GM18520 (cell line): Measurements from ENCODE around the gene SNTG2.

ENCODE experiments used
- ATAC-seq: cut with Tn5 transposase; IDR thresholded peaks from one replicate; pipeline ENCODE4 v1.9.1; 2021; ENCODE audit not compliant: unreplicated experiment

Gene SNTG2

DNA sequence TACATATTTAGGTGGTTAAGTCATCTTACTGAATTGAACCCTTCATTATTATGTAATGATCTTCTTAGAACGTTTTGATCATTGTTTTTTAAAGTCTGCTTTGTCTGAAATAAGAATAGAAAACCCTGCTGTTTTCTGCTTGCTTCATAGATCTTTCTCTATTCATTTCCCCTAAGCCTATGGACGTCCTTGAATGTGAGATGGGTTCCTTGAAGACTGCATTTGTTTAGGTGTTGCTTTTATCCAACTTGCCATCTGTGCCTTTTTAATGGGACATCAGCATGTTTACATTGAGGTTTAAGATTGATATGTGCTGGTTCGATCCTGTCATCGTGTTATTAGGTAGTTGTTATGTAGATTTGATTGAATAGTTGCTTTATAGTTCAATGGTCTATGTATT is 95.4 kb downstream of the SNTG2 start:
- no peak for ATAC-seq

DNA sequence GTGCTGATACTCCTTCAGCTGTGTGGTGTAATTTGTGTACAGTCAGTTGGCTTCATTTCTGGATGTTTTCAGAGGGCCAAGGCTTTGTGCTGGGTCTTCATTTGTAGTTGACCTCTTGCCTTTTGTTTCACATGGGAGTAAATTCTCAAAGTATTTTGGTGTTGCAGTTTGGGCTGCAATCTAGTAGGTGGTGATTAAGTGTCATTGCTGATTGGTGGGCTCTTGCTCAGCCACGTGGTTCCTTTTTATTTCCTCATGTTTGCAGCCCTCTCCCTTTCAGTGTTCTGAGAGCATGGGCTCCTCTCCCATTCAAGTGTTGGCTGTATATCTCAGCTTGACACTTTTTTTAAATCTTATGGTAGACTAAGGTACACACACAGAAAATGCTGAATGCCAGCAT is 96.8 kb downstream of the SNTG2 start:
- no peak for ATAC-seq

DNA sequence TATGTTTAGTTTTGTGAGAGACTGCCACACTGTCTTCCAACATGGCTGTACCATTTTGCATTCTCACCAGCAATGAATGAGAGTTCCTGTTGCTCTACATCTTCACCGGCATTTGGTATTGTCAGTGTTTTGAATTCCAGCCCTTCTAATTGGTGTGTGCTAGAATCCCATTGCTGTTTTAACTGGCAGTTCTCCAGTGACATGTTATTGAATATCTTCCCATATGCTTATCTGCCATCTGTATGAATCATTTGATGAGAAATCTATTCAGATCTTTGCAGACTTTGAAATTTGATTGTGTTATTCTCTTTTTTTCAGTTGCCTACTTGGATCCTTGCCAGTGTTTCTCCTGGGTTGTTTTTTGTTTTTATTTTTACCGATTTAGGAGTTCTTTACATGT is 99.0 kb downstream of the SNTG2 start:
- no peak for ATAC-seq

DNA sequence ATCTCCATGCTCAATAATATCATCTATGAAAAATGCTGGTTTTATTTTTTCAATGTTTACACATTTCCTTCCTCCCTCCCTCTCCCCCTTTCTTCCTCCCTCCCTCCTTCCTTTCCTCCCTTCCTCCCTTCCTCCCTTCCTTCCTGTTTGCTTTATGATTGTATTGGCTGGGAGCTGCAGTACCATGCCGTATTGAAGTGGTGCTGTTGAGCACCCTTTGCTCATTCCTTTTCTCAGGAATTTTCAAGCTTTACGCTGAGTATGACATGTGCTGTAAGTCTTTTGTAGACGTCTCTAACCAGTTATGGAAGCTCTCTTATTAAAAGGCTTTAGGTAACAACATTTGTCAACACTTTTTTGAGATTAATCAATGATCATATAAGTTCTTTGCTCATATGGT is 100.4 kb downstream of the SNTG2 start:
- ATAC-seq: no peak

DNA sequence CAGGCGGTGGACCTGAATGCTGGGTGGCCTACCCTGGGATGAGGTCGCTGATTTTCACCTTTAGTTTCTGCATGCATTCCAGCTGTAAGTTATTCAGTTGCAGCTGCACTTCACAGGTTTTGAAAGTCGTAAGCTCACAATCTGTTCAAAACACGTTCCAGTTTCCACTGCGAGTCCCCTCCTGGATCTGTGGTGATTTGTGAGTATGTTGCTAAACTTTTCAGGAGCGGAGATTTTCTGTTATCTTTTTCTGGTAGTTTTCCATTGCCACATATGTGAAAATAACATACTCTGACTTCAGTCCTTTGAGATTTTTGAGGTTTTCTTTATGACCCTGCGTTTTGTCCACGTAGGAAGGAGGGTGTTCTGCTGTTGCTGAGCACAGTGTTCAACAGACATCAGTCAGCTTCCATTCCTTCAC is 102.1 kb downstream of the SNTG2 start:
- no peak for ATAC-seq

DNA sequence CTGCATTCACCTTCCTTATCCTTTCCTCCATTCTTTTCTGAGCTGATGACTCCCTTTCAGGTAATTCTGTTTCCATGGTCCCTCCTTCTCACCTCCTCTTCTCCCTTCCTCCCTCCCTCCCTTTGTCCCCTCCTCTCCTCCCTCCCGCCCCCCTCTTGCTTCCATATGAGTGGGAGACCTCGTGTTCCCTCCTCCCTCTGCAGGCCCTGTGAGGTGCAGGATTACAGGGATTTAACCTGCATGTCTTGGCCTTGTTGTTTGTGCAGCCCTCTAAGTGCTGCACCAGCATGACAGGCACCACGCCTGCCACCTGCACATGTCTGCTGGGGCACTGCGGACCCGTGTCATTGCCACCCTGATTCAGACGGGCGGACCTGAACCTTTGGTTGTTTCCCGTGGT is 103.1 kb downstream of the SNTG2 start:
- no peak for ATAC-seq

DNA sequence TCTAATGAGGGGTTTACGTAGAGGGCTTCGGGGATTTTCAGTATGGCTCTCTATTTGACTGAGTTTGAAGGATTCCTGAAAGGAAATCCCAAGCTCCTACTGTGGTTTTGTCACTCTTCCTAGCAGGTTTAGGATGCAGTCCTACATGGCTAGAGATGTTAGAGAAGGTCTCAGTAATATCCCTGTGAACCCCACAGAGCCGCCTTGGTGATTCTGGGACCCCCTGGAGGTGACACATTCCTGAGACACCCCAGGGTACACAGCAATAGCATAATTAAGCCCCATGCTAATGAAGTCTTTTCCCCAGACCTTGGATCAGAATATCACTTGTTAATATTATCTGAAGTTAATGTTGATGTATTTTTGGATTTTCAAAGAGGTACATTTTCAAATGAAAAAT is 103.8 kb downstream of the SNTG2 start:
- no peak for ATAC-seq

DNA sequence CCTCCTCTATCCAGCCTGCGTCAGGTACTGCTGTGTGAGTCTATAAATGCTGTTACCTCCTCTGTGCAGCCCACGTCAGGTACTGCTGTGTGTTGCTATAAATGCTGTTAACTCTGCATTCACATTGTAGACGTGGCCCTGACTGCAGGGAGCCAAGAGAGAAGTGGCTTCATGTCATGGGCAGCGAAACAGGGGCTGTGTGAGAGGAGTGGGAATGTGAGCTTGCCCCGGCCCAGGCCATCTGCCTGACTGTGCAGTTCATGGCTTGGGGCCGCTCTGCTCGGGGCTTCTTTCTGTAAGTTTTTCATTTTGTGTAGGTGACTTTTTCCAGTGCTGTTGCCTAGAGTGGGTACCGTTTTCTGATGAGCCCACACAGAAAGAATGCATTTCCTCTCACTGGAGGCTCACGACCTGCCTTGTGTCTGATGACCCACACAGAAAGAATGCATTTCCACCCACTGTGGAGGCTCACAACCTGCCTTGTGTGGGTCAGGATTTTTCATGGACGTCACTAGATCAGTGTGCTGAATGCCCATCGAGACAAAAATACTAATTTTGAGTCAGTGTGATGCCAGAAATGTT is 104.5 kb downstream of the SNTG2 start:
- no peak for ATAC-seq

DNA sequence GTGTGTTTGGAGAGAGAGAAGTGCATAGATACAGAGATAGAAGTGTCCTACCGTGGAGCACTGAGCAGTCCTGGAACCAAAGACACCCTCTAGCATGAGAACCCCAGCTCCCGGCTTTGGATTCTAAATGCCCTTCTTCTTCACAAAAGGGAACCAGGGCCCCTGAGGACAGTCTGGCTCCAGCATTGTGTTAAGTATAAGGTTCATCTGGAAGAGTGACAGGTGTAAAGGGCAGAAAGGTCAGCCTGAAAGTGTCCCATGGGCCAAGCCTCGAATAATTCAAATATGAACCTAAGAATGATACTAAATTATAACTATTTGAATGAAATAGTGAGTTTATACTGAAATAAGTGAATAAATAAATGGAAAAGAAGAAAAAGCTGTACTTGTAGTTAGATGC is 109.7 kb downstream of the SNTG2 start:
- ATAC-seq: no peak

DNA sequence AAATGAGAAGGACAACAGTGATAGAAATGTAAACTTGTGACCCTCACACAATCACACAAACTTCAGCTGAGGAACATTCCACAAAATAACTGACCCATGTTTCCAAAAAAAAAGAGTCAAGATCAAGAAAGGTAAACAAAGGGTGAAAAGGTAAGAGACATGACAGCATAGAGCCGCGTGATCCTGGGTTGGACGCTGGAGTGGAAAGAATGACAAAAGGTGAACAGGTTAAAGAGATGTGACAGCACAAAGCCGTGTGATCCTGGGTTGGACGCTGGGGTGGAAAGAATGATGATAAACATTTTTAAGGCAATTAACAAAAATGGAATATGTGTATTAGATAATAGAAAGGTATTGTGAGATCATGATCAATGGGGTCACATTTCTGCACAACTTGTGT is 110.3 kb downstream of the SNTG2 start:
- no peak for ATAC-seq

DNA sequence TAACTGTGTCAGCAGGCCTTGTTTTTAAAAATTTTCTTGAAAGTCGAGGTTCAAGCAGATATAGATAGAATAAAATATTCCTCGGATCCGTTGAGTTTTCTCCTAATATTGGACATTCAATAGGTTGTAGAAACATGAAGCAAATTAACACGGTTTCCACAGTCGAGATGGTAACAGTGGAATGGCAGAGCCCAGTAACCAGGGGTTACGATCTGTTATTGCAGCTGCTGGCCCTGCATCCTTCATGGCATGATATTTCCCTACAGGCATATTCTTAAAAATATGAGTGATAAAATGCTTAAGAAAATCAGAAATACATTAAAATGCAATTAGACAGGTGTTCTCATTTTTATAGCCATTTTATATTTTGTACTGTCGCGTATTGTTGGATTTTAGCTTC is 117.6 kb downstream of the SNTG2 start:
- ATAC-seq: no peak

DNA sequence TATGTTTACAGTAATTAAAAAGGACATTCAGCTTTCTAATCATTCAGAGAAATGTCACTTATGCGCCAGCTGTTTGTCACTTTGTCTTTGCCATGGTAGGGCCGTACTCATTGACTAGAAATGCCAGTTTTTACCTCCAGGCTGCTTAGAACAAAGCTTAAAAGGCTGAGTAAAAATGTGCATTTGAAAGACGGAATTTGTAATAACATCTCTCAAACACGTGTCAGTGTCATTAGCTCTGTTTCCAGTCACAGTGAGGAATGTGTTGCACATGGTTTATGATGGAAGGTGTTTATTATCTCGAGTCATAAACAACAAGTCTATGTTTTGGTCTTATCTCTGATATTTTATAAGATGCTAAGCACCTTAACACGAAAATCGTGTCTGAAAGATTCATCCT is 118.2 kb downstream of the SNTG2 start:
- ATAC-seq: no peak

DNA sequence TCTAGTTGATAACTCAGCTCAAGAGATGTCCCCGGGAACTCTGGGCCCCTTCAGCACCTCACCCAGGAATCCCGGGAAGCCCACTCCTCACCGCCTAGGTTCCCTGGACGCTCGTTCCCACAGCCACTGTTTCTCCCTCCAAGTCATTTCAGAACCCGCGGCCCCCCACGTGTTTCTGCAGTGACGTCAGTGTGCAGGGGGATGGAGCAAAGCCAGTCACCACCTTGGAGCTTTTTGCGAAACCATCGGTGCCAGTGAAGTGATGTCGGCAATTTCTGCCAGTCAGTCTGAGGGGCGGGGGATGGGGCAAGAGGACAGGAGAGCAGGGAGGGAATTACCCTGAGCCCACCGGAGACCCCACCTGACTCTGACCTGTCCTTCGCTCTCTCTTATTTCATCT is 119.2 kb downstream of the SNTG2 start:
- no peak for ATAC-seq

DNA sequence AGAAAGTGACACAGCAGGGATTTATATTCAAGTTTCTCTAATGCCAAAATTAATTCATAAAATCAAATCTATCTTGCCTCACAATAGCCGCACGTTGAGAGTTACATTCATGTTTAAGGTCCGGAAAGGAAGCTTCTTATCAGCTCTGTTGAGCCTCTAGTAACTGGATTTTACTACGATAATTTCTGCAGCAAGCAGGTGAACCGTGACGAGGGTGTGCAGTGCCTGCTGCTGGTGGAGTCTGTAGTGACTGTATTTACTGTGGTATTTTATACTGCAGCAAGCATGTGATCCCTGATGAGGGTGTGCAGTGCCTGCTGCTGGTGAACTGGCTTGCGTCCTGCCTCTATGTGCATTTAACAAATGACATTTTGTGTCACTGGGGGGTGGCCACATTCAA is 120.0 kb downstream of the SNTG2 start:
- no peak for ATAC-seq

DNA sequence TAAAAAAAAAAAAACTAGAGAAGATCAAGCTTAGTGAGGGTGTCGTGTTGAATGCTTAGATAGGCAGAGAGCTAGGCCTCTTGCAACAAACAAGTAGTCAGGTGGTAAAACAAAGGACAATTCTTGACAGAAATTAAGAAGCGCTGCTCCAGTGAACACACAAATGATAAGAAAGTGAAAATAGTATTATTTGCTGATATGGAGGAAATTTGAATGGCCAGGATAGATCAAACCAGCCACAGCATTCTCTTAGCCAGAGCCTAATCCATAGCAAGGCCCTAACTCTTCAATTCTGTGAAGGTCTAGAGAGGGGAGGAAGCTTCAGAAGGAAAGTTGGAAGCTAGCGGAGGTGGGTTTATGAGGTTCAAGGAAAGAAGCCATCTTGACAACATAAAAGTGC is 121.0 kb downstream of the SNTG2 start:
- no peak for ATAC-seq

DNA sequence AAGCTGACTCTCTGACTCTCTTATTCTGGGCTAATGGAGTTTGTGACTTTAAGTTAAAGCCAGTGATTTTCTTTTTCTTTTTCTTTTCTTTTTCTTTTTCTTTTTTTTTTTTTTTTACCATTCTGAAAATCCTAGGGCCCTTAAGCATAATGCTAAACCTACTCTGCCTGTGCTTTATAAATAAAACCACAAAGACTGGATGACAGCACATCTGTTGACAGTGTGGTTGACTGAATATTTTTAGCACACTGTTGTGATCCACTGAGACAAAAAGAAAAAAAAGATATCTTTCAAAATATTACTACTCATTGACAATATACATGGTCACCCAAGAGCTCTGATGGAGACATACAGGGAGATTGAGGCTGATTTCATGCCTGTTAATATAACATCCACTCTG is 121.6 kb downstream of the SNTG2 start:
- ATAC-seq: no peak

DNA sequence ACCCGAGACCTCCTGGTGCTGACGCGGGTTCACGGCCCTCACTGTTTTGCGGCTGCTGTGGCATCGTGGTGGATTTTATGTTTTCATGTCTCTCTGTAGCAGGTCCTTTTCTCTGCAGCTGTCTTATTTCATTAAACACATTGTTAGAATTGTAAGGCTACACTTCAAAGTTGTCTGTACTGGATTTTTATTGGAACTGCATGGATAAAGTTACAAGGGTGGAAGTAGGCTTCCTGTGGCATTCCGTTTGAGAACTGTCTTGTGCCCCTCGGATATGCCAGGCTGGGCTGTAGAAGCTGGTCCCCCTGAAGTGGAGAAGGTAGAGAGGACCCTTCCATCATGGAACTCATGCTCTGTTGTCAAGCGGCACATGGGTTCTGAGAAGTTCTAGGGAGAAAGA is 127.3 kb downstream of the SNTG2 start:
- ATAC-seq: no peak

DNA sequence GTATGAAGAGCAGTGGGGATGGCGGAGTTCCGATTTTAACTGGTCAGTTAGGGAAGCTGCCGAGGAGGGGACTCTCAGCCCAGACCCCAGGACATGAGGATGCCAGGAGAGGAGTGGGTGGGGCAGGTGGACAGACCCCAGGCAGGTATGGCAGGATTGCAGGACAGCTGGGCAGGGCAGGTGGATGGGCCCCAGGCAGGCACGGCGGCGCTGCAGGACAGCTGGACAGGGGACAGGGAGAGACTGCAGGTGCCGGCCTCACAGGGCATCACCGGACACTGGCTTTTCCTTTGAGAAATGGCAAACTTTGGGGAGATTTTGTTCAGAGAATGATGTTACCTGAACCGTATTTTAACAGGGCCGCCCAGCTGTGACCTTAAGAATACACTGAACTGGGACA is 127.7 kb downstream of the SNTG2 start:
- ATAC-seq: no peak

DNA sequence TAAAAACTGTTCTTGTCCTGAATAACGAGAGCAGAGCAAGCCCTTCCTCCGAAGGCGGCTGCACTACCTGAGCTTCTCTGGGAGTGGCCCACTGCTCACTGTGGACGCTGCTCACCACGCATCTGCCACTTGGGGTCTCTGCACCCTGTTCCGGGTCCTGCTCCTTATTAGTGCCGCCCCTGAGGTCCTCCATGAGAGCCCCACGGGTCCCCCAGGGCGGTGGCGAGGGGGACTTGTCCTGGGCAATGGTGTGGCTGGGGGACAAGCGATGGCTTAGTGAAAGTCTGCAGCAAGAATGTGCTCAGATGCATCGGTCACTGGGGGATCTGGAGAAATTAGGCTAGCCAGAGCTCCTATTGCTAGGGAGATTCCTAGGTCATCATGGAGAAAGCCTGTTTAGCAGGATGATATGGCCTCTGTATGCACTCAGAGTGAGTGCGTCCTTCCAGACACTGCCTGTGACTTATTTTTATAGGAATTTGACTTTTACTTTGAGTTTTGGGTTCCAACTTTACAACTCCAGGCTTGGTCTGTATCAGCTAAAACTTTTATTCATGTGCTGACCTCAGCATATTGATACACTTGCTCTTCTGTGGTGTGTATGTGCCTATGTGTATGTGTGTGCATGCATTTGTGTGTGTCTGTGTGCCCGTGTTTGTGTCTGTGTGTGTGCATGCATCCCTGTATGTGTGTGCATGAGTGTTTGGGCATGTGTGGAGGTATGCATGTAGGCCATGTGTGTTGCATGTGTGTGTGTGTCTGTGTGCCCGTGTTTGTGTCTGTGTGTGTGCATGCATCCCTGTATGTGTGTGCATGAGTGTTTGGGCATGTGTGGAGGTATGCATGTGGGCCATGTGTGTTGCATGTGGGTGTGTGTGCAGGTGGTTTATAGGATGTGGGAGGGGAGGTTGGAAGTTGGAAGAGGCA is 129.5 kb downstream of the SNTG2 start:
- ATAC-seq: no peak

DNA sequence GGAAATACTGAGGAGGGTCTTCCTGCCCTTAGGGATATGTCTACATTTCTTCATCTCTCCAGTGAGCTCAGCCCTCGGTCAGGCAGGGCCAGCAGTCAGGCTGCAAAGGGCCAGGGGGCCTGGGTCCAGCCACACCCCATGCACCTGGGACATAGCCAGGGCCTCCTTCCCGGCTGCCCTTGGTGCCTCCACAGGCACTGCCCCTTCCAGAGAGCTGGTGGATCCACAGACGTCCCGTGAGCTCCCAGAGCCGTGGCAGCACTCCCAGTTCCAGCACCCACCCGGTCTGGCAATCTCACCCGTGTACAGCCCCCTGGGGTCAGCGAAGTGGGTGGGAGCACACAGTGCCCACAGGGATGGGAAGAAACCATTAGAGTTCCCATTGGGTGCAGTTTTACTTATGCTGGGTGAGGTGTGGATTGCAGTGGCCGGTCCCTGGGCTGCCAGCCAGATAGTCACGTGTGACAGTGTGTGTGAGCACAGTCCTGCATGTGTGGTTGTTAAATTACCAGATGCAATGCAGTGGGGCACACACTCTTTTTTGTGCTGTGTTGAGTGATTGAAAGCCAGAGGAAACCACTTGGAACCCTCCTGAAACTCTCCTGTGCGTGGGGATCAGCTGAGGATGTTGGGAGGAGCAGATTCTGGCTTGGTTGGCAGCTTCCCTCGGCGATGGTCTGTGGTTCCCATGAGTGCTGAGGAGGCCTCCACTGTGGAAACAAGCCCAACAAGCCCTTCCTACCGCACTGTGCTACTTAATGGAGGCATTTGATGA is 131.0 kb downstream of the SNTG2 start:
- no peak for ATAC-seq

DNA sequence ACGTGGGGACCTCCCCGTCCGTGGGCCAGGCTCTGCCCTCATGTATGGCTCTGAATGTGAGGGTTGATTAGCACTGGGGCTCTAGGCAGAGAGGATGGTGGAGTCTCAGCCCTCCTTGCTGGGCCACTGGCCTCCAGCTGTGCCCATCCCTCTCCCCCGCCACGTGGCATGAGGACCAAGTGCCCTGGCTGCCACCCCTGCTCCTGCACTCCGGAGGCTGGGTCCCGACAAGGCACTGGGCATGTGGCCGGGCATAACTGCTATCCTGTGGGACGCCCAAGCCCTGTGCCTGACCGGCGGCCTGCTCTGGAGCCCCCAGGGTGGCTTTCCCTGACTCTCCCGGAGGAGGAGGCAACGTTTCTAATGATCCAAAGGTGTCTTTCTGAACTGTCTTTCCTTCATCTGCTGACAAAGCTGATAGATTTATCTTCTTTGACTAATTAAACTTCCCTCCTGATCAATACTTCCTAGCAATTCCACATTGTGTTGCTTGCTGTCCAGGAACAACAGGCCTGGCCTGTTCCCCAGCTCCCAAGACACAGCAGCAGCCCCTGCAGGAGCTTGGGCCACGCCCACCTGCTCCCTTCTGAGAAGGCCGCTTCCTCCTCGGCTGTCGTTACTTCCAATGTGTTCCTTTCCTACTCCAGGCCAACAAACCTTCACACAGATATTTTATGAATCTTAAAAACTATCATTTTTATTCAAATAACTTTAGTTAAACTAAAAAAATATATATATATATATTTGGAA is 132.0 kb downstream of the SNTG2 start:
- ATAC-seq: no peak
